HG03103 (cell line): ENCODE measurements around the gene FBH1.
"Not testable (repeated sequence)": the region's sequence is repeated elsewhere in the genome, so short reads cannot be mapped to it uniquely, and the experiment has no call there.

Experiments used
- ATAC-seq: cut with Tn5 transposase; IDR thresholded peaks from one replicate; pipeline ENCODE4 v1.9.1; 2021; ENCODE audit warnings: low read depth; ENCODE audit not compliant: unreplicated experiment

Gene FBH1

DNA sequence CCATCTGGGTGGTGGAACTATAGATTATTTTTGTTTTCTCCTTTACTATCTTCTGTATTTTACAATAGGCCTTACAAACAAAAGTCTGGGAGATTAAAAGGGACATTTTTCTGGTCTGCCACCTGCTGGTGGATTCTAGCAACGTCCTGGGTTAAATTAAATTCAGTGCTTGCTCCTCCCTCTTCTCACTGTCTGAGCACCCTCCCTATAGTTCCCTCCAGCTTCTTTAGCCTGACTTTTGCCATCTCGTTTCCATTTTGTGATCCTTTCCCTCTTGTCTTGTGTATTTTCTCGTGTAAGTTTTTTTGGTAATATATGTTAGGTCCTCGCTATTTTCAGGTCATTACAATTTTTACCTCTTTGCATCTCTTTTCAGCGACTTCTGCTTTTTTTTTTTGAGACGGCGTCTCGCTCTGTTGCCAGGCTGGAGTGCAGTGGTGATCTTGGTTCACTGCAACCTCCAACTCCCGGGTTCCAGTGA is 16.5 kb upstream of the FBH1 start:
- ATAC-seq, result peak; percentile 71

DNA sequence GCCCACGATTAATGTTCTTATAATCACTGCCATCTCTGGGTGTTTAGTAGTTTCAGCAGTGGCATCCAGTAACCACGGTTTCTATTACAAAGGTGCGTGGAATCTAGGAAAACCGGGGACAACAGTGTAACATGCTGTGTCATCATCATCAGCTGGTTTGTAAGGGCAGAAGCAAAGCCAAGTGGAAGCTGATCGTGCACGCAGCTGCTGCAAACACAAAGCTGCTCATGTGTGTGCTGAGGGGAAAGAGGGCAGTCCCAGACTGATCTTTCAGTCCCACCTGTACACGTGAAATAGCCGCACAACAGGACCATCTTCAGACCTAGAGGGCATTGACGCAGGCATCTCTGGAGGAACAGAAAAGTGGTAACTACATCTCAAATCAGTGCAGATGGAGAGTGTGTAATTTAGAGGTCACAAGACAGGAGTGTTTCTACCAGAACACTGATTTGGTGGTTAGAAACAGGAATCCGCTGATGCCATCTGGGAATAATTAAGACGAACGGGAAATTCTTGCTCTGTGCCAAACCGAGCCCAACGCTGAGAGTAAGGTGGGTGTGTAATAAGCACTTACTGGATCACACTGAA is 13.8 kb upstream of the FBH1 start:
- no peak for ATAC-seq

GRCh38 chr10:5877041-5877440 is 13.0 kb upstream of the FBH1 start:
- not testable (repeated sequence) for ATAC-seq

DNA sequence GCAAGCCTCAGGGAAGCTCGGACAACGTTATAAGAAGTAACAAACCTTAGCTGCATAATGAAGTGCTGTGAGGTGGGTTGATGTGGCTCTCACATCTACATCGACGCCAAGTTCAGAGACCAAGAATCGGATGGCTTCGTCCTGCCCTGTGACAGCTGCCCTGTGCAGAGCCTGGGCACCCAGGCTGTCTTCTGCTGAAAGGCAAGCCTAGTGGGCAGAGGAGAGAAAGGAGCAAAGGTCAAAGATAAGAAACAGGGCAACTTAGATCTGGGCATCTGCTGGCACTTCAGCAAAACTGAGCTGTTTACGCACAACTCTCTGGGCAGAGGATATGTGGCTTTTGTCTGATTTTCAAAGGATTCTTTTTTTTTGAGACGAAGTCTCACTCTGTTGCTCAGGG is 7.1 kb upstream of the FBH1 start:
- no peak for ATAC-seq

GRCh38 chr10:5885619-5886018 is 4.4 kb upstream of the FBH1 start:
- no peak for ATAC-seq

- no peak for ATAC-seq
Measured at GRCh38 chr10:5887029-5887428, 3.0 kb upstream of the FBH1 start.

GRCh38 chr10:5887641-5888040 is 2.4 kb upstream of the FBH1 start:
- no peak for ATAC-seq

DNA sequence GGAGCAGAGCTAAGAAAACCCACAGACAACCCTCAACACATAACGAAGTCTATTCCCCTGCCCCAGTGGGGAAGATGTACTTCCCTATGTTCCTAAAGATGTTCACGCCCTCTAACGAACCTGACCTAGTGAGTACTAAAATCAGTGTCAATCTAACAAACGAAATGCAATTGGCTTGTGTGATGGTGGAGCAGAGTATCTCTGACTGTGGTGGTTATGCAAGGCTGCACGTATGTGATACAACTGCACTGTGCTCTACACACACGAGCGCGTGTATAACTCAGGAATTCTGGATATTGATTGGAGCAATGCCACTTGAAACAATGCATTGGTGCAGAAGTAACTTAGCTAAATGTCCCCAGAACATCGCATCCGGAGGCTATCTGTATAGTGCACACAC is 1.7 kb upstream of the FBH1 start:
- no peak for ATAC-seq

GRCh38 chr10:5888843-5889623 is 1.0 kb upstream of the FBH1 start:
- peak; percentile 22 for ATAC-seq

DNA sequence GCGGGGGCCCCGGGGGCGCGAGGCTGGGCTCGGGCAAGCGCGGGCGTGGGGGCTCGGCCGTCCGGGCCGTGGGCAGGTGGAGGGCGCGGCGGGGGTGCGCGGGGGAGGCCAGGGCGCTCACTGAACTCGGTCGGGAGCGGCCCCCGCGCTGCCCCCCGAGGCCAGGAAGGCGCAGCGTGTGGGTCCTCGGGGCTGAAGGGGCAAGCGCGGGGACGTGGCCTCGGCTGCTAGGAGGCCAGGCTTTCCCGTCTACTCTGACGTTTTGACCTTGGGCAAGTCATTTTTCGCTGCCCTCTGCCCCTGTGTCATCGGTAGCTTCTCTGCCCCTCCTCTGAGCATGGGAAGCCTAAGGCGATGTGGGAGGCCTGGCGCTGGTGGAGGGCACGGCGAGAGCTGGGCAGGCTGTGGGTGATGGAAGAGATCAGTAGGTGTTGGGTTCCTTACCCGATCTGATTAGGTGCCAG is 441 bp downstream of the FBH1 start:
- ATAC-seq, result peak; percentile 1

GRCh38 chr10:5891009-5891408 is 966 bp downstream of the FBH1 start:
- ATAC-seq, result no peak

GRCh38 chr10:5892007-5892406 is 2.0 kb downstream of the FBH1 start:
- no peak for ATAC-seq

DNA sequence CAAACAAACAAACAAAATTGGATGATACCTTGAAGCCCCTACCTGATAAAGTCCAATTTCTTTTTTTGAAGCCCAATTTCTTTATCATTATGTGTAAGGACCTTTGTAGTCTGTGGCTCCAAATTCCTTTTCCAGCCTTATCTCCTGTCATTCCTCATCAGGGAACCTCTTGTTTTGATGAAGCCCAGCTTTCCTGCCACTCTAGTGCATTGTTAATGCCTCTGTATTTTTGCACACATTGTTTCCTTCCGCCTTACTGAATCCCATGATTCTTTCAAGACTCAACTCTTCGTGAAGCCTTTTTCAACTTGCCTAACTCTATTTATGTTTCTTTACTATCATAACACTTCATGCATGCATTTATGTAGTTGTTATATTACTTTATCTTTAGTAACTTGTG is 3.3 kb downstream of the FBH1 start:
- no peak for ATAC-seq

- ATAC-seq, result no peak
Measured at GRCh38 chr10:5894403-5894802, 4.4 kb downstream of the FBH1 start.

- no peak for ATAC-seq
Measured at GRCh38 chr10:5894873-5895272, 4.8 kb downstream of the FBH1 start.

DNA sequence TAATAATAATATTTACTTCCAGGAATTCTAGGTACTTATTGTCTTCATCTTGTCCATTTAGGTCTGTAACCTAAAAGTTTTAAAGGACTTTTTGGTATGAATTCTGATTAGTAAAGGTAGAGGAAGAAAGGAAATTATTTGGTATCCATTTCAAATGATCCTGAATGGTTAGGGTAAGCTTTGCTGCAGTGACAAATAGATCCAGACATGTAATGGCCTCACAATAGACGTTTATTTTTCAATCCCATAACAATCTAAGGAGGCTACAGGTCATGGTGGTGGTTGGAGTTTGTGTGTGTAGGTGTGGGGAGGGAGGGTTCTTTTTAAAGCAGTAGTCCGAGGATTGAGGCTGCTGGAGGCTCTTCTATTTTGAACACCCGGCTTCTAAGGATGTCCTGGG is 5.3 kb downstream of the FBH1 start:
- ATAC-seq, result no peak

- peak; percentile 51 for ATAC-seq
Measured at GRCh38 chr10:5895804-5896203, 5.8 kb downstream of the FBH1 start.

GRCh38 chr10:5896208-5897052 is 6.4 kb downstream of the FBH1 start:
- ATAC-seq, result peak; percentile 11

- ATAC-seq, result no peak
Measured at GRCh38 chr10:5897053-5897340, 7.0 kb downstream of the FBH1 start.

- no peak for ATAC-seq
Measured at GRCh38 chr10:5897504-5897903, 7.5 kb downstream of the FBH1 start.

DNA sequence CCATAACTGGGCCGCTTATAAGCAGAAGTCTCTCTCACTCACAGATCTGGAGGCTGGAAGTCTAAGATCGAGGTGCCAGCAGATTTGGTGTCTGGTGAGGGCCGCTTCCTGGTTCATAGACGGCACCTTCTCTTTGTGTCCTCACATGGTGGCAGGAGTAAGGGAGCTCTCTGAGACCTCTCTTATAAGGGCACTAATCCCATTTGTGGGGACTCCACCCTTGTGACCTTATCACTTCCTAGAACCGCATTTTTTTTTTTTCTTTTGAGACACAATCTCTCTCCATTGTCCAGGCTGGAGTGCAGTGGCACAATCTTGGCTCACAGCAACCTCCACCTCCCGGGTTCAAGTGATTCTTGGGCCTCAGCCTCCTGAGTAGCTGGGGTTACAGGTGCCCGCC is 8.1 kb downstream of the FBH1 start:
- ATAC-seq, result no peak
